ENCODE results near the gene AKNAD1.
"Not testable (repeated sequence)": the region's sequence is repeated elsewhere in the genome, so short reads cannot be mapped to it uniquely, and the experiment has no call there.

AKNAD1 gene

GRCh38 chr1:108781575-108781944, 75.3 kb downstream of the AKNAD1 start:
- not testable (repeated sequence) for DNase-seq

GRCh38 chr1:108780937-108781574, 75.8 kb downstream of the AKNAD1 start:
- DNase-seq = no peak

GRCh38 chr1:108779455-108779854, 77.4 kb downstream of the AKNAD1 start:
- DNase-seq = no peak

GRCh38 chr1:108777839-108778238, 79.1 kb downstream of the AKNAD1 start:
- no peak for DNase-seq

GRCh38 chr1:108767708-108768107, 89.2 kb downstream of the AKNAD1 start:
- no peak for DNase-seq

GRCh38 chr1:108767115-108767514, 89.8 kb downstream of the AKNAD1 start:
- DNase-seq = no peak
